ENCODE results near the gene MAD1L1. TPM values are rescaled to one million over a fixed set of nuclear protein-coding genes. Genes with fewer than 3 reads are reported as not detected.

MAD1L1 gene
- total and polyA plus RNA-seq, 2 of the 13 experiments (the other 11 are each of a cell fraction or from before 2014, with no cell fraction given): 17.4 to 64.7 TPM

DNA sequence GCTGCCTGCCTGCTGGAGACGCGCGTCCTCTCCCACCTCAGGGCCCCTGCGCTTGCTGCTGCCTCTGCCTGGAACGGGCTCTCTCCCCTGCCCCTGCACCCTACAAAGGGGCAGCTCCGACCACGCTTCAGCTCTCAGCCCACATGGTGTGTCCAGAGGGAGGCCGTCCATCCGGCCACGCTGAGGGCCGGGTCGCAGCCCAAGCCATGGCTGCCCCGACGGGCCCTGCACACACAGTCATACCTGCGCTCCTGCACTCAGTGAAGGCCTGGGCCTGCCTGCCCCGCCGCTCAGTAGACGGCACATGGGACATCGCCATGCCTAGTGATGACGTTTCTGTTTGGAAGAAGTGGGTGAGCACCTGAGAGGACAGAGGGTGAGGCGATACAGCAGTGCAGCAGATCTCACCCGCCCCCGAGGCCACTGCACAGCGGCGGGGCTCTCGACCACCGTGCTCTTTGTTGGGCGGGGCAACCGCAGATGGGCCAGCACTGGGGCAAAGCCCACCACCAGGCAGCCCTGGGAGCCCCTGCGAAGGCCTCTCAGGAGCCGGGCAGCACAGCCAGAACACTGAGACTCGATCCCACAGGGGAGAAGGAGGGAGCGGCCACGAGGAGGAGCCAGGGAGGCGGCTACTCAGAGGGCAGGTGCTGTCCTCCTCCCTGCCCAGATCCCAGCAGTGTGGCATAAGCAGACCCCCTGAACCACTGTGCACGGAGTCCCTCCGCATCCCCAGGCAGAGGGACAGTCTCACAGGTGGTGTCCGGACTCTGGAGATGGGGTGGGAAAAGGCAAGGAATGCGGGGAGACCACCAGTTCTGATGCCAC is 129.5 kb downstream of the MAD1L1 start:
- 97% methylated on average over 27 of the region's 39 CpGs for WGBS (ENCODE audit: low lambda C conversion rate)
- Histone ChIP-seq H3K27me3 (ENCODE audit: control insufficient read depth in 1 of 2, insufficient read depth in 2 of 2, low read length in 2 of 2) (no peaks in the 10 kb centered on the region), H3K9ac (ENCODE audit: insufficient read depth, low read depth, low read length) (no peak overlapping the region), H2AFZ (ENCODE audit: low read length) (no peak overlapping the region), H3K27ac (ENCODE audit: extremely low read length, insufficient read depth, low read length) (no peak overlapping the region), H3K79me2 (ENCODE audit: insufficient read depth, low read length) (no peaks in the 10 kb centered on the region), H3K4me1 (ENCODE audit: insufficient read depth, low read length) (peaks cover 26% of the 10 kb centered on the region), H3K4me3 (replicated peaks in 1 of 3; ENCODE audit: insufficient read depth in 1 of 3, low read depth in 2 of 3, low read length in 3 of 3) (no peak overlapping the region), H4K20me1 (ENCODE audit: insufficient read depth, low read length) (no peaks in the 10 kb centered on the region), H3K4me2 (ENCODE audit: low read depth, low read length) (no peak overlapping the region), H3K9me3 (ENCODE audit: low read length) (no peaks in the 10 kb centered on the region), H3K36me3 (replicated peaks in 1 of 2; ENCODE audit: control insufficient read depth in 1 of 2, insufficient read depth in 2 of 2, low read length in 2 of 2) (peaks cover 1 to 14% of the 10 kb centered on the region in 2 experiments; a peak in 2 of 5 replicates)
- intact Hi-C loops (cut with micrococcal nuclease; ENCODE audit: unreplicated experiment): loop anchor here (10.0 kb wide), 1 partner anchor 52 kb away; no protein-coding TSS in a partner anchor
- POLR2A ChIA-PET: no interaction called here
- CTCF ChIA-PET (ENCODE audit: low intra/inter-chr PET ratio, low total read pairs): no interaction called here
- ATAC-seq: no peak
- in situ Hi-C loops (cut with HindIII; ENCODE audit: extremely low pct_ligation_motif_present, low pct_unique_long_range_greater_than_20kb): loop anchor here (5.0 kb wide), 1 partner anchor 104 kb away; no protein-coding TSS in a partner anchor
- BruUV-seq (replicated peaks): no TSS peak
- FAIRE-seq: no peak
- DNase-seq (ENCODE audit: low spot score): no peak
- TF ChIP-seq POLR2AphosphoS2 (IDR thresholded peaks at IDR 0.05; ENCODE audit: low read depth, low read length): no peak
- TF ChIP-seq ZNF672 (CRISPR knock-in tag; IDR thresholded peaks at IDR 0.05): no peak
- TF ChIP-seq, protein P1, sequence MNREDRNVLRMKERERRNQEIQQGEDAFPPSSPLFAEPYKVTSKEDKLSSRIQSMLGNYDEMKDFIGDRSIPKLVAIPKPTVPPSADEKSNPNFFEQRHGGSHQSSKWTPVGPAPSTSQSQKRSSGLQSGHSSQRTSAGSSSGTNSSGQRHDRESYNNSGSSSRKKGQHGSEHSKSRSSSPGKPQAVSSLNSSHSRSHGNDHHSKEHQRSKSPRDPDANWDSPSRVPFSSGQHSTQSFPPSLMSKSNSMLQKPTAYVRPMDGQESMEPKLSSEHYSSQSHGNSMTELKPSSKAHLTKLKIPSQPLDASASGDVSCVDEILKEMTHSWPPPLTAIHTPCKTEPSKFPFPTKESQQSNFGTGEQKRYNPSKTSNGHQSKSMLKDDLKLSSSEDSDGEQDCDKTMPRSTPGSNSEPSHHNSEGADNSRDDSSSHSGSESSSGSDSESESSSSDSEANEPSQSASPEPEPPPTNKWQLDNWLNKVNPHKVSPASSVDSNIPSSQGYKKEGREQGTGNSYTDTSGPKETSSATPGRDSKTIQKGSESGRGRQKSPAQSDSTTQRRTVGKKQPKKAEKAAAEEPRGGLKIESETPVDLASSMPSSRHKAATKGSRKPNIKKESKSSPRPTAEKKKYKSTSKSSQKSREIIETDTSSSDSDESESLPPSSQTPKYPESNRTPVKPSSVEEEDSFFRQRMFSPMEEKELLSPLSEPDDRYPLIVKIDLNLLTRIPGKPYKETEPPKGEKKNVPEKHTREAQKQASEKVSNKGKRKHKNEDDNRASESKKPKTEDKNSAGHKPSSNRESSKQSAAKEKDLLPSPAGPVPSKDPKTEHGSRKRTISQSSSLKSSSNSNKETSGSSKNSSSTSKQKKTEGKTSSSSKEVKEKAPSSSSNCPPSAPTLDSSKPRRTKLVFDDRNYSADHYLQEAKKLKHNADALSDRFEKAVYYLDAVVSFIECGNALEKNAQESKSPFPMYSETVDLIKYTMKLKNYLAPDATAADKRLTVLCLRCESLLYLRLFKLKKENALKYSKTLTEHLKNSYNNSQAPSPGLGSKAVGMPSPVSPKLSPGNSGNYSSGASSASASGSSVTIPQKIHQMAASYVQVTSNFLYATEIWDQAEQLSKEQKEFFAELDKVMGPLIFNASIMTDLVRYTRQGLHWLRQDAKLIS (CRISPR knock-in tag; IDR thresholded peaks at IDR 0.05): no peak
- TF ChIP-seq RBAK (CRISPR knock-in tag; IDR thresholded peaks at IDR 0.05): no peak
- no peak for TF ChIP-seq SMAD3 (CRISPR knock-in tag; IDR thresholded peaks at IDR 0.05)
- TF ChIP-seq GFI1 (CRISPR knock-in tag; IDR thresholded peaks at IDR 0.05; ENCODE audit: borderline replicate concordance): no peak
- TF ChIP-seq, protein P2, sequence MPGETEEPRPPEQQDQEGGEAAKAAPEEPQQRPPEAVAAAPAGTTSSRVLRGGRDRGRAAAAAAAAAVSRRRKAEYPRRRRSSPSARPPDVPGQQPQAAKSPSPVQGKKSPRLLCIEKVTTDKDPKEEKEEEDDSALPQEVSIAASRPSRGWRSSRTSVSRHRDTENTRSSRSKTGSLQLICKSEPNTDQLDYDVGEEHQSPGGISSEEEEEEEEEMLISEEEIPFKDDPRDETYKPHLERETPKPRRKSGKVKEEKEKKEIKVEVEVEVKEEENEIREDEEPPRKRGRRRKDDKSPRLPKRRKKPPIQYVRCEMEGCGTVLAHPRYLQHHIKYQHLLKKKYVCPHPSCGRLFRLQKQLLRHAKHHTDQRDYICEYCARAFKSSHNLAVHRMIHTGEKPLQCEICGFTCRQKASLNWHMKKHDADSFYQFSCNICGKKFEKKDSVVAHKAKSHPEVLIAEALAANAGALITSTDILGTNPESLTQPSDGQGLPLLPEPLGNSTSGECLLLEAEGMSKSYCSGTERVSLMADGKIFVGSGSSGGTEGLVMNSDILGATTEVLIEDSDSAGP (CRISPR knock-in tag; IDR thresholded peaks at IDR 0.05; ENCODE audit: borderline replicate concordance): no peak
- no peak for TF ChIP-seq NFATC3 (CRISPR knock-in tag; IDR thresholded peaks at IDR 0.05)
- TF ChIP-seq EHMT2 (IDR thresholded peaks at IDR 0.05; ENCODE audit: borderline replicate concordance, low read depth, low read length): no peak
- no peak for TF ChIP-seq ZNF879 (CRISPR knock-in tag; IDR thresholded peaks at IDR 0.05)
- TF ChIP-seq ZNF292 (CRISPR knock-in tag; IDR thresholded peaks at IDR 0.05; ENCODE audit: borderline replicate concordance, low read depth): no peak
- TF ChIP-seq HNF4A (CRISPR knock-in tag; IDR thresholded peaks at IDR 0.05): no peak
- no peak for TF ChIP-seq MAX (IDR thresholded peaks at IDR 0.05)
- TF ChIP-seq, protein P3, sequence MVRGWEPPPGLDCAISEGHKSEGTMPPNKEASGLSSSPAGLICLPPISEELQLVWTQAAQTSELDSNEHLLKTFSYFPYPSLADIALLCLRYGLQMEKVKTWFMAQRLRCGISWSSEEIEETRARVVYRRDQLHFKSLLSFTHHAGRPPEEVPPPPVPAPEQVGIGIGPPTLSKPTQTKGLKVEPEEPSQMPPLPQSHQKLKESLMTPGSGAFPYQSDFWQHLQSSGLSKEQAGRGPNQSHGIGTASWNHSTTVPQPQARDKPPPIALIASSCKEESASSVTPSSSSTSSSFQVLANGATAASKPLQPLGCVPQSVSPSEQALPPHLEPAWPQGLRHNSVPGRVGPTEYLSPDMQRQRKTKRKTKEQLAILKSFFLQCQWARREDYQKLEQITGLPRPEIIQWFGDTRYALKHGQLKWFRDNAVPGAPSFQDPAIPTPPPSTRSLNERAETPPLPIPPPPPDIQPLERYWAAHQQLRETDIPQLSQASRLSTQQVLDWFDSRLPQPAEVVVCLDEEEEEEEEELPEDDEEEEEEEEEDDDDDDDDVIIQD (CRISPR knock-in tag; IDR thresholded peaks at IDR 0.05; ENCODE audit: low read depth): no peak
- TF ChIP-seq GRHL1 (CRISPR knock-in tag; conservative IDR thresholded peaks at IDR 0.05): no peak

All from HepG2 (cell line).